NCI-H1930 (cell line): ENCODE results near the gene MTM1.

ENCODE experiments used
- DNase-seq, 2 experiments: peaks; one replicate each; lab custom pipeline; 2025; lab: John Stamatoyannopoulos, UW

Gene MTM1

DNA sequence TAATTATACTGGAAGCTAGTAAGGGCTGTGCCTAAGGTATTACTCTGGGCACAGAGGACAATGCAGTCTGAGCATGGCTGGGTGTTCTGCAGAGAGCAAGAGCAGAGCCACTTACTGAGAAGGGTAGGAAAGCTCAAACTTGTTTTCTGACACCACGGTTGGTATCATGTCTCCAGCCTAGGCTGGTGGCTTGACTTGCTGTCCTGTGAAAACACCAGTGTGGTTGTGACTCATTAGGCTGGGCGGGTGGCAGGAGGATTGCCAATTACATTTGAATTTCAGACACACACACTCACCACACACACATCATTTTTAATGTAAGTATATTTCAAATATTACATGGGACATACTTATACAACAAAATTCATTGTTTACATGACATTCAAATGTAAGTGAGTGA, 19.7 kb upstream of the MTM1 start:
- DNase-seq, result no peak

DNA sequence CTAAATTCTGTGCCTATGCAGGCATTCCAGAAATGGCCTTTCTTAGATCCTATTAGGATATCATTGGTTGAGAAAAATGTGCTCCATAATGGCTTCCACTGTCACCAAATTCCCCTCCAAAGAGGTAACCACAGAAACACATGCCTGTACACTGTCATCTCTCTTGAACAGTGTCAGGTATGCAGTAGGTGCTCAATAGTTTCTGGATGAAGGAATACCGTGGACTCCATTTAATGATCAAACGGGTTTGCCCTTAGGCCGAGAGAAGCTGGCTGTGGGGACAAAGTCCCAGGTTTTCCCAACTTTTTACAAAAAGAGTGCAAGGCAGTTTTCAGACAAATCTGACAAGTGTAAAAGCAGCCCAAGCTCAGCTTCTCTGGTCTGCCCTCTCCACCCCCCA, 16.5 kb upstream of the MTM1 start:
- DNase-seq, result no peak

DNA sequence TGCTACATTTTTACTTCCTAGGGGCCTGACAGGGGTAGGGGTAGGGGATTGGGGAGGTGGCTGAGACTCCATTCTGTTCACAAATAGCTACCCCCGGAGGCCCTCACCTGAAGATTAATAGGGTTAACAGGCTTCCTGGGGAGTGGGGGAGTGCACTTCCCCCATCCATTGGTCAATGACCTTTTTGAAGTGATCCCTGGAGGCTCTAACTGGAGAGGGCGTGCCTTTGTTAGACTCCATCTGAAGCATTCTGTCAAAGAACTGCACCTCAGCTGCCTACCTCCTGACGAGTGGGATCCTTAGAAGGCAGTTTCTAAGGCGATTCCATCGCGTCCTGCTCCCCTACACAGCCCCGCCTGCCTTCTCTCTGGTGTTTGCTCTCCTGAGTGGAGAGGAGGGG, 10.0 kb upstream of the MTM1 start:
- DNase-seq, result no peak

DNA sequence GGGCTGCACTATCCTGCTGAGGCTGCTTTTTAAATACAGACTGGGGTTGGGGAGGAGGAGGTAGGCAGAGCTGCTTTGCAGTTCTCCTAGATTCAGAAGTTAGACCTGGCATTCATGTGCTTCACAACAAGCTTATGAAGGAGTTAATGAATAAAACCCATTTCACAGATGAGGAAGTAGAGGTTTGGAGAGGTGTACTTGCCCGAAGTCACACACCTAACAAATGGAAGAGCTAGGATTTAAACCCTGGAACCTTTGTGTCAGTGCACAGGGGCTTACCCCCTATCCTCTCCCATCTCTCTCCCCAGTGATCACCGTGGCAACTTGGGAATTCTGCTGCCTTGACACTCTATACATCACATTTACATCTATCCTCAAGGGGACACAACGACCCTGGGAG, 3.6 kb upstream of the MTM1 start:
- DNase-seq, result no peak

DNA sequence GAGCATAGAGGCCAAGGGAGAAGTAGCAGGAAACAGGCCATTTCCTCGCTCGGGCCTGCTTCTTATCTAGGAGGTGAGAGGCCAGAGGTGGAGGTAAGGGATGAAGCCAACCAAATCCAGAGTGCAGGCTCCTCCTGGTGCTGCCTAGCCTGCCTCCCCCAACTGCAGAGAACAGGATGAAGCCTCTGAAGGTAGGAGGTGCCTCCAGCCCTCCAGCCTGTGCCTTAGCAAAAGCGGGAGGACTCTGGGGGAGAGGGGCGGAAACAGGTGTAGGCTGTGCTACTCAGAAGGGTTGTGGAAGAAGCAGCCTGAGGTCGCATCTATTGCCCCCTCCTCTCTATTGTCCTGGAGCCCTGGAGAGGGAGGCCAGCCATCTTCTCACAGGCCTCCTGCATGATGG, 2.9 kb upstream of the MTM1 start:
- DNase-seq, result no peak

DNA sequence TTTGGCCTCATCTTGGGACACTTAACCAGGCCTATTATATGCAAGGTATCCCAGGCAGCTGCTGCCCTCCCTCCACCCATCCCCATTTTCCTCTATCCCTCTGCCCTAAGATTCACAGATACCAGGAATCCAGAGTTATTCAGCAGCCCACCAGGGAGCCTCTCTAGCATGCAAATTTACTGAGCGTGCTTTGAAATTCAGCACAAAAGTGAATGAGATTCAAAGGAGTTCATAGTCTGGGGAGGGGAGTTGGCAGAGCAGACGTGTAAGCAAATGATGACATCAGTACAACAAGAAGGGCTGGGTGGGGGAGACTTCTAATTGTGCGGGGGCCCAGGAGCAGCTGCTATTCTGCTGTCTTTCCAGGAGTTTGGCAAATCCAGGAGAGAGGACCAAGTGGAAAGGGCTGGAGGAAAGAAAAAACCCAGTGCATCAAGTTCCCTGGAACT, 1.7 kb upstream of the MTM1 start:
- DNase-seq, result no peak

DNA sequence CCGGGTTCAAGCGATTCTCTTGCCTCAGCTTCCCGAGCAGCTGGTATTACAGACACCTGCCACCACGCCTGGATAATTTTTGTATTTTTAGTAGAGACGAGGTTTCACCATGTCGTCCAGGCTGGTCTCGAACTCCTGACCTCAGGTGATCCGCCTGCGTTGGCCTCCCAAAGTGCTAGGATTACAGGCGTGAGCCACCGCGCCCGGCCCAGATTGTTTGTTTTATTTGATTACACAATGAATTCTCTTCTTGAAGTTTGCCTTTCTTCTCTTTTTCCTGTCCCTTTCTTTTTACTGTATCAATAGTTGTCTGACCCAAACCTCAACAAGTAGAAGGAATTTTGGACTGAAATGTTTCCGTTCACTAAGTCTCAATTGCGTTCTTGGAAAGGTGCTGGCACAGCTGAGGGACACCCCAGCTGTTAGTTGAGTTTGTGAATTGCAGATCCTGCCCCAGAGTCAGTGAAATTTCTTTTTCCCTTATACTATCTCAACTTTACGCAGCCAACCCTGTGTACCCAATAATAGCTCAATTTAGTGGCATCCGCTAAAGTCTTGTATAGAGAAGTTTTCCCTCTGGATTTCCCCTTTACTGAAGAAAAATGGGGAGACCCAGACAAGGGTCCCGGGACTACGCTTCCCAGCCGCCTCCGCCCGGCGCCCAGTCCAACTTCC, 639 bp upstream of the MTM1 start:
- DNase-seq, result no peak

DNA sequence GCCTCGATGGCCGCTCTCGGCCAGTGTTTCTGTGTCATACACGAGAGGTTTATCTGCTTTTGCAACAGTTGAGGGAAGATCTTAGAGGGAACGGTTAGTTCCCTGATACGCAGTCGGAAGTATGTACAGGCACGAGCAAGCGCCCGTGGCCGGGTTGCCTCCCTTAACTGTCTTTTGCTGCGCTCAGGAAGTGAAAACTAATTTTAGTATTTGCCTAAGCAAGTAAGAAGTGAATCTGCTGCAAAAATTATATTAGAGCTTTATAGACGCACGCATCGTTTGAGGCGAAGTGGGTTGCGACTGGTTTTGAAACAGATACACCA, 695 bp downstream of the MTM1 start:
- DNase-seq, result no peak

DNA sequence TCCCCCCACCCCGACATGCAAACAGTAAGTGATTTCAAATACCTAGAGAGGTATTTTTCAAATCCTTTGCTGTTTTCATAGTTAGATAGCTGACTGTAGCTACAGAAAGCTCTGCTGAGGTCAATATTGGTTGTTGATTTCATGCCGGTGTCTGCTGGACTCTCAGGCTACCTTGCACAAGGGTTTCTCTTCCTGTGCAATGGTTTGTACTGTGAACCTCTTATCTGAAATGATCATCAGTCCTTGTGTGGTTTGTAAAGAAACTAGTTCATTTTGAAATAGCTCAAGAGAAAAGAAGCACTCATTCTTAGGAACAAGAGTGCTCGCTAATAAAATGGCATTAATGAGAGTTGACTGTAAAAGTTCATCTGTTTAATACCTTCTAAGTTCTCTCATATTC, 2.1 kb downstream of the MTM1 start:
- DNase-seq, result no peak

DNA sequence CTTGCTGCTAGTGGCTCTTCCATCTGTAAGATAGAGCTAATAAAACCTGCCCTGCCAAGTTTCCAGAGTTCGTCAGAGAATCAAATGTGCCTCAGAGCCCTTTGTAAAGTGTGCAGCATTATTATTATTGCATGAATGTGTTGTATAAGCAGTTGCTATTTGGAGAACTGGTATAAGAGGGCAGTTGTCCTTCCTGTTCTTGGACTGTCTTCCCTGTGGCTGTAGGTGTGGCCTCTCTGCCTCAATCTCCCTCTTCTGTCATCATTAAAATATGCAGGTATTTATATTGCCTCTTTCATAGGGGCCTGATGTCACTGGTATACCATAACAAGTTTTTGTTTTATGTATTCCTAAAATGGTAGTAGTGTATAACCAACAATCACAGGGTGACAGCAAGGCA, 3.8 kb downstream of the MTM1 start:
- no peak for DNase-seq

DNA sequence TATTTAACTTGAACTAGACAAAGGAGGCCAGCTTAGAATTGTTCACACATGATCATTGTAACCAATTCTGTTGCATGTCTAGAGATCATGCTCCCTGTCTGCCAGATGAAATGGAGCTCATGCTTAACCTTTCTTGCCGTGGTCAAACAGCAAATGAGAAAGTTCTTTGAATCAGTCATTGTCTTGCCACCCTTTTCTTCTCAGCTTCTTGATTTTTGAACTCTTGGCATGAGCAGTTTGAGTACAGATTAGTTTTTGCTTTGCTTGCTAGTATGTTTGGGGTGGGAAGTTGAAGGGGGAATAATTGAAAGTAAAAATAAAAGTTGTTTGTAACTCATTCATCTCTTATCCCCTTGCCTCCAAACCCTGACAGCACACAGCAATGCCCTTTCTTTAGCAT, 4.7 kb downstream of the MTM1 start:
- no peak for DNase-seq

DNA sequence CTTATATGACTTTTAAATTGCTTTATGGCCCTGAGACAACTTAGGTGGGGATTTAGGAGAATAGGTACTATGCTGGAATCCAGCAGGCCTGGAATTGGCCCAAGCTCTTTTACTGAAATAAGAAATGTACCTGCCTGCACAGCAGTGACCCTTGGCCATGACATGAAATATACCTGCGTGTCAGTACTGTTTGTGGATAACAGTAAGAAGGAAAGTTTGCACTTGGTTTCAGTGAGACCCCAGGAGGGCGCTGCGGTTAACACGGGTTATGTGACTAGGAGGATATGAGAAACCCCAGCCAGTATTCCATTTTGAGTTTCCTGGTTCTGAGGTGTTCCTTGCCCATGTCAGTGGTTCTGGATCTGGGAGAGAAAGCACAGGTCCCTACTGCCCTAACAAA, 5.3 kb downstream of the MTM1 start:
- no peak for DNase-seq

DNA sequence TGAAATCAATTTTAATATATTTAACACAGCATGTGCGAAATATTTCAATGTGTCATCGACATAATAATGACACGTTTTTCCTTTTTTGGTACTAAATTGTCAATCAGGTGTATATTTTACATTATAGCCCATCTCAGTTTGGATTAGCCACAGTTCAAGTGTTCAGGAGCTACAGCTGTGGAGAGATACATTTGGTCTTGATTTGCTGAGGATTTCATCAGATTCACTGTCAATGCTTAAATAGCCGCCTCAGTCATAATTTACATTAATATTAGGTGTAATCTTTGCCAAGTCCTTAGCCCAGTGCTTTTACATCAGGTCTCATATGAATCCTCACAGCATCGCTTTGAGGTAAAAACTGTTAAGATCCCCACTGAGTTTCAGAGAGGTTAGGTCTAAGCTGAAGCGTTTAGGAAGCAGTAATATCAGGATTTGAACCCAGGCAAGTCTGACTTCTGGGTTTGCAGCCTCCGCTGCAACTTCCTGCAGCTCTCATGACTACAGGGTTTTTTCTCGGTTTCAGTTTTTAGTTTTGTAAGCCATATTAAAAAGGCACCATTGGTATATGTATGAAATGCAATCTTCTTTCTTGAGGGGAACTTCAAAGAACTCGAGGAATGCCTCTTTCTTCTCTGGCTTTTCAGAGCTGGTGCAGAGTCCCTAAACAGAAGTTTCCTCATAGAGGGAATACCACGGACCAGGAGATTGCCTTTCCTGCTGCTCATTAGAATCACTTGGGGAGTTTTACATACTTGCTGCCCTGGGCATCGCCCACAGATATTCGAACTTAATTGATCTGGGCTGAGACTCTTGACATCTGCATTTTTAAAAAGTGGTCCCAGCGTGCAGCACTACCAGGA, 6.4 kb downstream of the MTM1 start:
- no peak for DNase-seq

DNA sequence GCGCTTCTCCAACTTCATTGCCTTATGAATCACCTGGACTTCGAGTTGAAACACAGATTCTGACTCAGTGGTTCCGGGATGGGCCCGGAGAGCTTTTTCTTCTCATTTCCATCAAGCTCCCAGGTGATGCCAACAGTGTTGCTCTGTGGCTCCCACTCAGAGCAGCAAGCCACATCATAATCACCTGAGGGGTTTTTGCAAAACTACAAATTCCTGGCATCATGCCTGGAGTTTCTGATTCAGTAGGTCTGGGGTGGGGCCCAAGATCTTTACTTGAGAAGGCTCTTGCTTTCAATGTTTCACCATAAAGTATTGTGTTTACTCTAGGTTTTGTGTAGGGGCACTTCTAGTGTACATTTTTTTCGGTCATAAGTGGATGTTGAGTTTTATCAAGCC, 7.0 kb downstream of the MTM1 start:
- DNase-seq, result no peak

DNA sequence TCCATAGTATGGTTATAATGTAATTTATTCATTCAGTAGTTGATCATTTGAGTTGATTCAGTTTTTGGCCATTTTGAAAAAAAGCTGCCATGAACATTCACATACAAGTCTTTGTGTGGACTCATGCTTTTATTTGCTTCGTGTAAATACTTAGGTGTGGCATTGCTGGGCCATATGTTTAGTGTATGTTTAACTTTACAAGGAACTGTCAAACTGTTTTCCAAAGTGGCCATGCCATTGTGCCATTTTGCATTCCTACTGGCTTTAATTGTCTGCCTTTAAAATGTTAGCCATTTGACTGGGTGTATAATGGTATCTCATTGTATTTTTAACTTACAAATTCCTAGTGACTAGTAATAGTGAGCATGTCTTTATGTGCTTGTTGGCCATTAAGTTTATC, 8.8 kb downstream of the MTM1 start:
- no peak for DNase-seq

DNA sequence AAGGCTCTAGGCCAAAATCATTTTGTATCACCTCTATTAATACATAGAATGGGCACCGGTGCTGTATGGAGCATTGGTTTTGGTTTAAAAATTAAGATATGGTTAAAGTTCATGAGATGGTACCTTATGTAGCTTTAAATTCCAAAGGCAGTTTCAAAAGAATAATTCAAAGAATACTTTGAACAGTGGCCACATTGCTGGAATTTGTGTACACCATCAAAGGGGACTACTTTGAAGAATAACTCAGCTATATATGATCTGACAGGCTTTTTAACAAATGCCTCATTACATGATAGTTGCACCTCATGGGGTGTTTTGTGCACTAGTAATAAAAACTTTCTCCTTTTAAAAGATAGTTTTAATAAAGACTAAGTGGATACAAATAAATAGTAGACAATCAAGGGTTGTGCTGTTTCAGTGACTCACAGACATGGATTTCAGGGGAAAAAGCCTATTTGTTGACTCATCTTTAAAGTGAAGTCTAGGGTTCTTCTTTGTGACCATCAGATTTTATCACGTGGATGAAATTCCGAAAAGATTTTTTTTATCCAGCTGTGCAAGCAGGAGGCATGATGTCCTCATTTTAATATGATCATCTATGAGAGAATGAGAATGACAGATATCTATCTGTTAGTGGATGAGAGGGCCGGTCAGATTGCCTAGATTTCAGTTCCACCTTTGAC, 12.8 kb downstream of the MTM1 start:
- DNase-seq, result no peak

DNA sequence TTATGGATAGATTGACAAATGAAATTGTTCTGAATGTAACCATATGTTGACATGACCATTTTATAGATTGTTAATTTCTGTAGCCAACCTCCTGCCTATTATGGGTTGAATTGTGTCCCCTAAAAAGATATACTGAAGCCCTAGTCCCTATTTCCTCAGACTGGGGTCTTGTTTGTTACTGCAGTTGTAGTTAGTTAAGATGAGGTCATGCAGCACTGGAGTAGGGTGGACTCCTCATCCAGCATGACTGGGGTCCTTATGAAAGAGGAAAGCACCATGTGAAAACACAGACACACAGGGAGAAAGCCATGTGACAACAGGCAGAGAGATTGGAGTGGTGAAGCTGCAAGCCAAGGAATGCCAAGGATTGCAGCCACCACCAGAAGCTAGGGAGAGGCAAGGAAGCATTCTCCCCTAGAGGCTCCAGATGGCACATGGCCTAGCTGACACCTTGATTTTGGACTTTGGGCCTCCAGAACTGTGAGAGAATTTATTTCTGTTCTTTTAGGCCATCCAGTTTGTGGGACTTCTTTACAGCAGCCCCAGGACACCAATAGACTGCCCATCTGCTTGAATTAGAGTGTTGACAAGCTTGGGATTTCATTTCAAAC, 14.0 kb downstream of the MTM1 start:
- no peak for DNase-seq

DNA sequence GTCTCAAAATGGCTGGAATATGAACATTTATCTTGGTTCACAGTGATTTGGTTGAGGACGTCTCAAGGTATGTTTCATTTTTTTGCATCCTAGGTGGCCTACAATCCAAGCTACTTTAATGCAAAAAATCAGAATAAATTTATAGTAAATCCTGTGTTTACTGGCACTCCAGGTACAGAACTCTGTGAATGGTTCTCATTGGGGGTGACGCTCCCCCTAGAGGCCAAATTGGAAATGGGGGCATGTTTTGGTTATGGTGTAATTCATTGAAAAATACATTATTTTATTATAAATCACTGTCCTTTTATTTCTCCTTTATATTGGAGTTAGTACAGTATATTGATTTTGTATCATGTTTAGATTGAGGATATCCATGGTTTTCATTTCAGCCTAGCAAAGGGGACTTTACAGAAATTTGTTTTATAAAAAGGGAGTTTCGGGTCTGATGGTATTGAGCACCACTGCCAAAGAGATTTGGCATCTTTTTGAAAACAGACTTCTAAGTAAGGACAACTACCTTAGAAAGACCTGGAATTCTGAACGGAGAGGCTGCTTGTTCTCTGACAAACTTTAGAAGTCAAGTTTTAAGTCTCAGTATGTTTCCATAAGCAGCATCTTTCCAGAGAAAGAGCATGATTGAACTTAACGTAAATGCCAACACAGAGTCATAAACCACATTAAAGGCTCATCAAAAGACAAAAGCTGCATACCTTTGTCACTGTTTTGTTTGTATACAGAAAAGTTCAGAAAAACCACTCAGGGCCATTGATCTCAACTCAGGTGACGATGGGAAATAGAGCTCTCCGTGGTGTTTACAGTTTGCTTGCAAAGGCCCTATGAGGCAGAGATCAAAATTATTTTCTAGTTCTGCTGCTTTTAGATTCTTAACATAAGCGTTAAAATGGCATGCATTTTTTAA, 19.4 kb downstream of the MTM1 start:
- DNase-seq, result no peak

DNA sequence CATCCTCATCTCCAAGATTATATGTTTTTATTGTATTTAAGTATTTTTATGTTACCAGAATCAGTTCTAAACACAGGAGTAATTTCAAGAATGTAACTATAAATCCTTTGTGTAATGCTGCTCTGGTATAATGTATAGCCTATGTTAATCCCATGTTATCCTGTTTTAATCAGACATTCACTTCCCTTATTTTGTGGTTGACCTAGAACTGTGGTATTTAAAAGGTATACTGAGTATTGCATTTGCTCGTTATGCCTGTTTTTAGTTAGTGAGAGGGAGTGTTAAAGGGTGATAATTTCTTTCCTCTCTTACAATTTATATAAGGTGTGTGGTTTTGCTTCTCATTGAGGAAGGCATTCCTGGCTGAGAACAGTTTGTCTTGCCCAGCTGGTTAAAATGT, 26.2 kb downstream of the MTM1 start:
- DNase-seq, result no peak

DNA sequence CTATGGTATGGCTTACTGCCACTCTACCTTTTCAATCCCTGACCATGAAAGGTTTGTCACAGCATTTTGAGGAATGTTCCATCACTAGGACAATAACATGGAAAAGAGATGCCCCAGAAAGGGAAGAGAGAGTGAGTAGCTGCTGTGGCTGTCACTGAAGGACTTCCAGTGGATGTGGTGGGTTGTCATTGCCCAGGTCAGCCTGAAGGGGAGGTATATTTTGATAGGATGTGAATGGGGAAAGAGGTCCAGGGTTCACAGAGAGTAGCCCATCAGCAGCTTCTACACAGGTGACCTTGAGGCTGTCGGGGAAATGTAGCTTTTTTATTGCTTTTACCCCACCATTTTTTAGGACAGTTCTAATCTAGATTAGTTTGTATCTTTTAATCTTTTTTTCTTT, 30.8 kb downstream of the MTM1 start:
- no peak for DNase-seq

DNA sequence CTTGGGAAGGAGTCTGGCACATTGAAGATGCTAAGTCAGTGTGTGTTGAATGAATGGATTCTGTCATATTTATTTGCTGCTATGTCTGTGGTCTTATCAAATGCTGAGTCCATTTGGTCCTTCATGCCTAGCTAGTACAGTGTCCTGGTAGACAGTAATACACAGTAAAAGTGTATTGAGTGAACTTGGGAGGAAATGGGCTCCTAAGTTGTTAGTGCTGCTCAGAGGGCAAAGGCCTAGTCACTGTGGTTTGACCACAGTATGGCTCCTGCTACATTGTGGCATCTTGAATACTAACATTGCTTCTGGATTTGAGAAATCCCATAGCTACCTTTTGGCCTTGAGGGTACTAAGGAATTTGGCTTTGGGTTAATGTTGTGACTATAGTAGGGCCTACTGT, 33.9 kb downstream of the MTM1 start:
- DNase-seq, result no peak

DNA sequence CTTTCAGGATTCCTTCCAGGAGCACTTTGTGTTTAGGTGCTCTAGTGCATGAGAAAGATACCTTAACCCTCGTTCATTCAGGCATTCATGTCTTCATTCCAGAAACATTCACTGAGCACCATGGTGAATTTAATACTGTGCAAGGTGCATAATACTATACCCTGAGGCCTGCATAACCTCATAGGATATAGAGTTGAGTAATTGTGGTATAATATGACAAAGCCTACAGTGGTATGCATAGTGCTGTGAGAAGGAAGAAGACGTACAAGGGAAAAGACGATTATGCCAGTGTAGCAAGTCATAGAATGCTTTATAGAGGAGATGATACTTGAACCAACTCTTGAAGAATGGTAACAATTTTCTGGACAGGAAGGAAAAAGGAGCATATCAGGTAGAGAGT, 34.3 kb downstream of the MTM1 start:
- DNase-seq, result no peak
